Lower lobe of right lung (tissue), 2 donors: ENCODE results near the gene ZNF609. TPM values are rescaled to one million over a fixed set of nuclear protein-coding genes. Genes with fewer than 3 reads are reported as not detected.

ENCODE experiments used
- ATAC-seq, 2 donors: fragments of 200-7000 bp; cut with Tn5 transposase; one replicate each; pipeline ENCODE4 v1.9.1; 2020 to 2022; ENCODE audit warnings: mild to moderate bottlenecking in 2 of 2, moderate library complexity in 2 of 2
- DNase-seq: peaks from one replicate; pipeline ENCODE4 v3.0.0-alpha.2; 2020
- H3K27ac ChIP-seq: fragments of 200-600 bp; one replicate; pipeline ENCODE4 v1.8.0; 2022
- H3K27me3 ChIP-seq: fragments of 200-600 bp; one replicate; pipeline ENCODE4 v1.8.0; 2022; ENCODE audit warnings: low read depth
- H3K36me3 ChIP-seq: fragments of 200-600 bp; one replicate; pipeline ENCODE4 v1.8.0; 2022; ENCODE audit warnings: mild to moderate bottlenecking
- H3K4me1 ChIP-seq: fragments of 200-600 bp; one replicate; pipeline ENCODE4 v1.8.0; 2022
- H3K4me3 ChIP-seq: fragments of 200-600 bp; one replicate; pipeline ENCODE4 v1.8.0; 2022; ENCODE audit warnings: mild to moderate bottlenecking
- H3K9me3 ChIP-seq: fragments of 200-600 bp; one replicate; pipeline ENCODE4 v1.8.0; 2022
- CTCF ChIP-seq: fragments of 200-600 bp; IDR thresholded peaks from one replicate; pipeline ENCODE4 v1.8.0; 2022; ENCODE audit warnings: antibody characterized with exemption, mild to moderate bottlenecking
- intact Hi-C: fragments of 100-400 bp; cut with DNase I; formaldehyde crosslinking; loops from one replicate; pipeline ENCODE4 v1.11.0; 2022
- total RNA-seq: library from RNA; stranded (reverse); fragmentation: NEBNext Ultra II Directional; extraction: Animal tissue kit (Norgen Biotek cat#: 25700); gene quantifications from one replicate; pipeline ENCODE4 v1.2.1, GENCODE V29; 2021
- donor health status: DM: no; HTN: yes; CAD: no; lungs with severe emphysema.

Gene ZNF609
- total RNA-seq, 1 donor from 2014 or later, result 45.3 TPM

GRCh38 chr15:64572856-64573255, 112.5 kb downstream of the ZNF609 start:
- no peak for TF ChIP-seq CTCF
- H3K4me1 ChIP-seq, result peaks cover 19% of the 10 kb centered on the region
- intact Hi-C loops, result no loop called here
- H3K36me3 ChIP-seq, result no peaks in the 10 kb centered on the region
- H3K27ac ChIP-seq, result no peak overlapping the region
- H3K9me3 ChIP-seq, result no peaks in the 10 kb centered on the region
- DNase-seq (no peak), ATAC-seq (no peak)
- no peak overlapping the region for H3K4me3 ChIP-seq
- no peaks in the 10 kb centered on the region for H3K27me3 ChIP-seq

GRCh38 chr15:64574301-64575017, 114.1 kb downstream of the ZNF609 start:
- Histone ChIP-seq H3K9me3 (no peaks in the 10 kb centered on the region), H3K27ac (no peak overlapping the region), H3K4me3 (no peak overlapping the region), H3K36me3 (no peaks in the 10 kb centered on the region), H3K4me1 (peaks cover 9% of the 10 kb centered on the region), H3K27me3 (no peaks in the 10 kb centered on the region)
- intact Hi-C loops, result no loop called here
- no peak for DNase-seq
- ATAC-seq, result no peak
- TF ChIP-seq CTCF, result no peak

GRCh38 chr15:64580696-64581407, 120.5 kb downstream of the ZNF609 start:
- no peak for TF ChIP-seq CTCF
- intact Hi-C loops, result no loop called here
- no peaks in the 10 kb centered on the region for H3K27me3 ChIP-seq
- H3K36me3 ChIP-seq, result no peaks in the 10 kb centered on the region
- no peak overlapping the region for H3K4me3 ChIP-seq
- H3K9me3 ChIP-seq, result peaks cover 15% of the 10 kb centered on the region
- H3K27ac ChIP-seq, result no peak overlapping the region
- ATAC-seq (peak in 1 of 2 donors; percentile 11), DNase-seq (no peak)
- peaks cover 15% of the 10 kb centered on the region for H3K4me1 ChIP-seq

DNA sequence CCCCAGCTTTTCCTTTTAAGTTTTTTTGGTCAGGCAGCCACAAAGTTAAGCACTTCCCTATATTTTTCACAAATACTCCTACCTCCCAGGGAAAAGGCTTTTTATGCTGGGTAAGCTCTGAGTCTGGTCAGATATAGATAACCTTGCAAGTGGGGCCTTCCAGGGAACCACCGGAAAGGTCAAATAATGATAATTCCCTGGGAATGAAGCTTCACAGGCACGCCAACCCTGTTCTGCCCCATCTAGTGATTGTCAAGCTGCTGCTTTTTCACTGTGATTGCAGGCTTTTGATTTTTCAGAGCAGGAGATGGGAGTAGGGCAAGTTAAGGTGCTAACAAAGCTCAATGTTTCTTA, 121.0 kb downstream of the ZNF609 start:
- no peak overlapping the region for H3K27ac ChIP-seq
- ATAC-seq, result no peak

GRCh38 chr15:64582202-64582601, 121.8 kb downstream of the ZNF609 start:
- intact Hi-C loops, result no loop called here
- TF ChIP-seq CTCF, result no peak
- ATAC-seq (peak in 1 of 2 donors; percentile 27), DNase-seq (no peak)
- Histone ChIP-seq H3K36me3 (no peaks in the 10 kb centered on the region), H3K27ac (no peak overlapping the region), H3K9me3 (peaks cover 15% of the 10 kb centered on the region), H3K4me1 (peaks cover 24% of the 10 kb centered on the region), H3K27me3 (no peaks in the 10 kb centered on the region), H3K4me3 (no peak overlapping the region)

More for the DNA sequence above, 121.0 kb downstream of the ZNF609 start:
- Histone ChIP-seq H3K27me3 (no peaks in the 10 kb centered on the region), H3K4me3 (no peak overlapping the region), H3K4me1 (peaks cover 18% of the 10 kb centered on the region), H3K9me3 (peaks cover 15% of the 10 kb centered on the region), H3K36me3 (no peaks in the 10 kb centered on the region)
- intact Hi-C loops, result no loop called here
- DNase-seq, result no peak
- TF ChIP-seq CTCF, result no peak
